Glomerular endothelial cell (primary cell): ENCODE measurements around the gene MRFAP1. TPM values are rescaled to one million over a fixed set of nuclear protein-coding genes. Genes with fewer than 3 reads are reported as not detected.

Experiments used
- DNase-seq: peaks from one replicate; pipeline ENCODE4 v3.0.0-alpha.2; 2011; ENCODE audit warnings: low read depth, low spot score; ENCODE audit errors: extremely low read depth
- total RNA-seq: library from RNA; depleted of rRNA; stranded (reverse); fragments of >200 nt; gene quantifications from 2 replicates; pipeline ENCODE4 v1.2.3, GENCODE V29; 2015

MRFAP1 gene
- total RNA-seq, 1 donor from 2014 or later, result 221 TPM

DNA sequence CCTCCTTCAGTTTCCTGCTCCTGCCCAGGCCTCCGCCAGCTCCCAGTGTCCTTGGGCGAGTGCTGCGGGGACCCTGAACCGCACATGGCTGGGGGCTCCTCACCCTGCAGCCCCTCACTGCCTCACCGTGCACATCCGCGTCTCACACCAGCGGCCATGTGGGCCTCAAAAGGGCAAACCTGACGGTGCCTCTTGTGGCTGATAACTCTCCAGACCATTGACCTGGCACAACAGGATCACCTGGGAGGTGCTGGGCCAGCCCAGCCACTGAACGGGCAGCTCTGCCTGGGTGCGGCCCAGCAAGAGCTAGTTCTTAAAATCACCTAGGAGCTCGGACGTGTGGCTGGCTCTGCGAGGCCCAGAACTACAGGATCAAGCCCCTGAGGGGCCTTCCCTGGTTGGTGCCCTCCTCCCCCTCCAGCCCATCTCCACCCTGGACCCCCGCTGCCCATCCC, 49.0 kb downstream of the MRFAP1 start:
- no peak for DNase-seq

Other genes starting within 250 kb of the MRFAP1 start
- 0.24 and 0.41 TPM in 2 replicates for gene PPP2R2C, start 168.1 kb upstream of the MRFAP1 start, total RNA-seq
- 58.0 and 78.2 TPM in 2 replicates for gene MAN2B2, start 65.5 kb upstream of the MRFAP1 start, total RNA-seq
- gene S100P, start 53.2 kb downstream of the MRFAP1 start, total RNA-seq, result not detected in 2 replicates
- 43.2 and 43.5 TPM in 2 replicates for gene MRFAP1L1, start 69.2 kb downstream of the MRFAP1 start, total RNA-seq
- gene BLOC1S4, start 75.5 kb downstream of the MRFAP1 start, total RNA-seq, result 20.7 and 21.0 TPM in 2 replicates
- gene KIAA0232, start 142.0 kb downstream of the MRFAP1 start, total RNA-seq, result 21.1 and 22.5 TPM in 2 replicates